H1 (cell line): Measurements from ENCODE around the gene DCAF6. TPM values are rescaled to one million over a fixed set of nuclear protein-coding genes. Genes with fewer than 3 reads are reported as not detected.

Experiments
- CTCF ChIA-PET: fragments of 300-600 bp; sonication (Branson Sonifier 250); formaldehyde crosslinking; loops from one replicate; lab custom pipeline; 2021; ENCODE audit not compliant: partially characterized antibody; lab: Charles Lee
- POLR2A ChIA-PET: fragments of 300-600 bp; sonication (Branson Sonifier 250); formaldehyde crosslinking; loops from one replicate; lab custom pipeline; 2021; ENCODE audit warnings: inconsistent platforms; ENCODE audit not compliant: partially characterized antibody; lab: Charles Lee
- DNase-seq, 2 experiments: peaks; one replicate each; pipeline versions ENCODE4 v3.0.0 to v3.0.0-alpha.2; 2010 to 2022; ENCODE audit warnings: low spot score in 2 of 2, low read depth in 1 of 2, mixed read lengths in 1 of 2
- FAIRE-seq: peaks from 2 replicates; lab custom pipeline; 2011; peaks lifted over from hg19 to GRCh38; lab: Jason Lieb, UNC
- H2AFZ ChIP-seq: 2 replicates; pipeline ENCODE4 v1.8.1; 2012; ENCODE audit warnings: low read length, inconsistent platforms
- H2AK5ac ChIP-seq: 2 replicates; pipeline ENCODE4 v1.6.1; 2013; ENCODE audit warnings: low read depth, low read length
- H2BK120ac ChIP-seq: replicated peaks from 2 replicates; pipeline ENCODE3; 2013; ENCODE audit warnings: low read depth, low read length, inconsistent platforms
- H2BK12ac ChIP-seq: 2 replicates; pipeline ENCODE4 v1.6.1; 2013; ENCODE audit warnings: low read depth, low read length
- H2BK15ac ChIP-seq: 2 replicates; pipeline ENCODE4 v1.6.1; 2013; ENCODE audit warnings: low read length
- H2BK20ac ChIP-seq: 2 replicates; pipeline ENCODE4 v1.6.1; 2013; ENCODE audit warnings: low read length
- H2BK5ac ChIP-seq: 2 replicates; pipeline ENCODE4 v1.6.1; 2013; ENCODE audit warnings: low read depth, low read length
- H3K14ac ChIP-seq: 2 replicates; pipeline ENCODE4 v1.6.1; 2013; ENCODE audit warnings: inconsistent platforms; ENCODE audit not compliant: insufficient read length
- H3K18ac ChIP-seq: 2 replicates; pipeline ENCODE4 v1.6.1; 2013; ENCODE audit warnings: low read length; ENCODE audit errors: extremely low read depth
- H3K23ac ChIP-seq: 2 replicates; pipeline ENCODE4 v1.6.1; 2013; ENCODE audit warnings: inconsistent platforms; ENCODE audit not compliant: insufficient read length
- H3K23me2 ChIP-seq: 2 replicates; pipeline ENCODE4 v1.6.1; 2013; ENCODE audit warnings: low read depth, low read length
- H3K27ac ChIP-seq: 2 replicates; pipeline ENCODE4 v1.6.1; 2011; ENCODE audit warnings: low read depth, low read length, inconsistent platforms
- H3K27me3 ChIP-seq, 4 experiments: replicated peaks in 1 of 4; 1 replicate in 1 of 4; 2 replicates in 3 of 4; pipeline versions ENCODE4 v1.6.1 to v1.8.1; 2011 to 2013; ENCODE audit warnings: low read length in 3 of 4, mild to moderate bottlenecking in 3 of 4, inconsistent platforms in 2 of 4, mixed read lengths in 2 of 4, moderate library complexity in 1 of 4; ENCODE audit not compliant: control insufficient read depth in 3 of 4, insufficient read depth in 3 of 4; ENCODE audit errors: extremely low read depth in 1 of 4
- H3K36me3 ChIP-seq, 4 experiments: 2 replicates each; pipeline versions ENCODE4 v1.6.1 to v1.8.1; 2011 to 2013; ENCODE audit warnings: mild to moderate bottlenecking in 4 of 4, low read length in 3 of 4, moderate library complexity in 2 of 4, control low read depth in 1 of 4, inconsistent platforms in 1 of 4; ENCODE audit not compliant: insufficient read depth in 4 of 4, control insufficient read depth in 2 of 4
- H3K4ac ChIP-seq: replicated peaks from 2 replicates; pipeline ENCODE3; 2013; ENCODE audit warnings: low read length, low read depth, mixed read lengths, inconsistent platforms; ENCODE audit not compliant: insufficient read length
- H3K4me1 ChIP-seq, 4 experiments: replicated peaks in 1 of 4; 1 replicate in 1 of 4; 2 replicates in 3 of 4; pipeline versions ENCODE4 v1.6.1 to v1.8.1; 2011 to 2013; ENCODE audit warnings: low read length in 3 of 4, inconsistent platforms in 2 of 4, mixed read lengths in 1 of 4; ENCODE audit not compliant: insufficient read depth in 4 of 4, control insufficient read depth in 3 of 4
- H3K4me2 ChIP-seq, 2 experiments: 2 replicates each; pipeline versions ENCODE4 v1.6.1 to v1.8.1; 2011 to 2013; ENCODE audit warnings: low read depth in 2 of 2, low read length in 2 of 2, control low read depth in 1 of 2, inconsistent platforms in 1 of 2, mild to moderate bottlenecking in 1 of 2; ENCODE audit not compliant: insufficient read depth in 1 of 2
- H3K4me3 ChIP-seq, 4 experiments: fragments of 200-600, 300-600 bp in 1 of 4; sonication (generic), shearing (Covaris generic), sonication (Bioruptor Twin) in 1 of 4; 2 replicates each; pipeline versions ENCODE4 v1.5.1 to v1.8.1; 2011 to 2016; ENCODE audit warnings: low read length in 4 of 4, low read depth in 3 of 4, control low read depth in 2 of 4, inconsistent platforms in 2 of 4, mild to moderate bottlenecking in 2 of 4, mixed read lengths in 1 of 4, moderate library complexity in 1 of 4; ENCODE audit not compliant: insufficient read depth in 2 of 4; ENCODE audit errors: extremely low read depth in 1 of 4
- H3K56ac ChIP-seq: replicated peaks from 2 replicates; pipeline ENCODE3; 2013; ENCODE audit warnings: low read depth, mild to moderate bottlenecking, mixed read lengths, low read length, inconsistent platforms; ENCODE audit not compliant: insufficient read length
- H3K79me1 ChIP-seq: 2 replicates; pipeline ENCODE4 v1.6.1; 2013; ENCODE audit warnings: low read depth, low read length, control low read depth
- H3K79me2 ChIP-seq, 2 experiments: 2 replicates each; pipeline versions ENCODE4 v1.6.1 to v1.8.1; 2012 to 2013; ENCODE audit warnings: low read length in 2 of 2, mild to moderate bottlenecking in 2 of 2, inconsistent platforms in 1 of 2; ENCODE audit not compliant: insufficient read depth in 2 of 2, control insufficient read depth in 1 of 2
- H3K9ac ChIP-seq, 4 experiments: replicated peaks in 1 of 4; 1 replicate in 1 of 4; 2 replicates in 3 of 4; pipeline versions ENCODE4 v1.6.1 to v1.8.1; 2011 to 2013; ENCODE audit warnings: low read depth in 3 of 4, low read length in 3 of 4, control low read depth in 2 of 4, mild to moderate bottlenecking in 2 of 4, moderate library complexity in 2 of 4, inconsistent platforms in 1 of 4; ENCODE audit errors: extremely low read depth in 1 of 4
- H3K9me3 ChIP-seq, 2 experiments: 2 replicates each; pipeline versions ENCODE4 v1.6.1 to v1.8.1; 2012 to 2013; ENCODE audit warnings: mild to moderate bottlenecking in 2 of 2, moderate library complexity in 2 of 2, control low read depth in 1 of 2, inconsistent platforms in 1 of 2, low read depth in 1 of 2, low read length in 1 of 2, mixed read lengths in 1 of 2; ENCODE audit not compliant: insufficient read depth in 2 of 2
- H4K20me1 ChIP-seq, 2 experiments: replicated peaks in 1 of 2; 2 replicates each; pipeline versions ENCODE3 to v1.8.1; 2011 to 2013; ENCODE audit warnings: inconsistent platforms in 2 of 2, low read length in 2 of 2, mild to moderate bottlenecking in 1 of 2; ENCODE audit not compliant: insufficient read depth in 2 of 2, control insufficient read depth in 1 of 2
- H4K5ac ChIP-seq: 2 replicates; pipeline ENCODE4 v1.6.1; 2013; ENCODE audit warnings: low read length, low read depth, mixed read lengths, inconsistent platforms; ENCODE audit not compliant: insufficient read length
- H4K8ac ChIP-seq: 2 replicates; pipeline ENCODE4 v1.8.0; 2013; ENCODE audit warnings: mild to moderate bottlenecking, moderate library complexity, low read length, inconsistent platforms; ENCODE audit not compliant: insufficient read depth; ENCODE audit errors: extremely low read depth
- H4K91ac ChIP-seq: replicated peaks from 2 replicates; pipeline ENCODE3; 2013; ENCODE audit warnings: low read length, mixed read lengths, inconsistent platforms; ENCODE audit not compliant: insufficient read length
- BCL11A ChIP-seq, 2 experiments: IDR thresholded peaks; one replicate each; pipeline ENCODE4 v1.6.1; 2011; ENCODE audit warnings: low read depth in 2 of 2, low read length in 2 of 2, mild to moderate bottlenecking in 2 of 2
- GABPA ChIP-seq: IDR thresholded peaks from 2 replicates; pipeline ENCODE4 v1.6.1; 2011; ENCODE audit warnings: mild to moderate bottlenecking, low read length, moderate library complexity, borderline replicate concordance; ENCODE audit not compliant: insufficient read depth
- KDM4A ChIP-seq: IDR thresholded peaks from one replicate; pipeline ENCODE4 v1.7.1; 2012; ENCODE audit warnings: low read depth, mild to moderate bottlenecking, moderate library complexity, low read length, inconsistent platforms; ENCODE audit not compliant: severe bottlenecking
- MAFK ChIP-seq: IDR thresholded peaks from 2 replicates; pipeline ENCODE4 v1.6.1; 2012; ENCODE audit warnings: low read depth, mild to moderate bottlenecking, improper control_type of control experiment, low read length
- POLR2AphosphoS5 ChIP-seq: IDR thresholded peaks from 2 replicates; pipeline ENCODE4 v1.6.1; 2011; ENCODE audit warnings: low read depth, low read length
- SIX5 ChIP-seq: IDR thresholded peaks from 2 replicates; pipeline ENCODE4 v1.6.1; 2011; ENCODE audit warnings: mild to moderate bottlenecking, low read depth, low read length
- WGBS, 2 experiments: shearing (Covaris generic) in 1 of 2; methylation state at CpG; one replicate each; pipeline versions ENCODE4 v1.1.6 to v1.1.7; 2013 to 2015; ENCODE audit warnings: low lambda C conversion rate in 2 of 2, mixed read lengths in 2 of 2, inconsistent platforms in 1 of 2, low coverage in 1 of 2, missing lambda C conversion rate in 1 of 2; ENCODE audit not compliant: insufficient replicate concordance in 2 of 2, insufficient coverage in 1 of 2, insufficient read length in 1 of 2; ENCODE audit errors: extremely low coverage in 1 of 2, missing lambda C conversion rate in 1 of 2; 5-methylcytosine and 5-hydroxymethylcytosine counted together
- polyA plus RNA-seq, 7 experiments: library from polyadenylated mRNA; depleted of rRNA in 3 of 7; stranded (reverse) in 5 of 7; unstranded in 2 of 7; fragments of >200 nt in 5 of 7; fragments of 200-250 nt in 2 of 7; gene quantifications; 1 replicate in 5 of 7; 2 replicates in 1 of 7; 4 replicates in 1 of 7; pipeline versions ENCODE4 v1.2.1 to v1.2.3, GENCODE V29; 2011 to 2013; ENCODE audit warnings: missing spikeins in 2 of 7, mixed read lengths in 2 of 7
- total RNA-seq: library from RNA; stranded (reverse); fragmentation: NEBNext Ultra II Directional; extraction: Animal tissue kit (Norgen Biotek cat#: 25700); gene quantifications from 2 replicates; pipeline ENCODE4 v1.2.1, GENCODE V29; 2021

Gene DCAF6
- total and polyA plus RNA-seq, 2 of the 8 experiments (the other 6 are each of a cell fraction or from before 2014, with no cell fraction given): 12.3 to 17.4 TPM

- Histone ChIP-seq H2BK120ac (no peak overlapping the region), H3K18ac (no peak overlapping the region), H2BK15ac (no peak overlapping the region), H3K9ac (no peak overlapping the region), H2BK5ac (no peak overlapping the region), H3K23ac (no peak overlapping the region), H3K9me3 (peaks cover 0 to 3% of the 10 kb centered on the region in 2 experiments; a peak in 2 of 4 replicates), H2BK12ac (no peak overlapping the region), H3K14ac (no peak overlapping the region), H3K36me3 (no peaks in the 10 kb centered on the region; a peak in 1 of 8 replicates), H3K4me2 (no peak overlapping the region), H3K79me1 (peaks cover 3% of the 10 kb centered on the region; the same call in 1 of the 2 replicates), H3K56ac (no peak overlapping the region), H3K27me3 (no peaks in the 10 kb centered on the region), H2AFZ (no peak overlapping the region), H4K20me1 (peaks cover 0 to 1% of the 10 kb centered on the region in 2 experiments), H3K23me2 (no peaks in the 10 kb centered on the region), H4K8ac (no peak overlapping the region), H2BK20ac (no peak overlapping the region), H3K4me1 (no peaks in the 10 kb centered on the region), H3K27ac (no peak overlapping the region), H3K79me2 (no peaks in the 10 kb centered on the region), H3K4me3 (no peak overlapping the region), H4K5ac (no peak overlapping the region), H4K91ac (no peak overlapping the region), H2AK5ac (no peak overlapping the region), H3K4ac (no peak overlapping the region)
- FAIRE-seq (no peak), DNase-seq (no peak)
- ChIA-PET POLR2A (interaction anchor here (0.6 kb wide), 1 partner anchor 160 kb away, joined by 3 read pairs; no protein-coding TSS in a partner anchor), CTCF (interaction anchor here (0.8 to 1.8 kb wide), 6 partner anchors 8 to 222 kb away, joined by 3 to 6 read pairs (median 4); no protein-coding TSS in a partner anchor)
- TF ChIP-seq KDM4A (no peak), MAFK (no peak), BCL11A (IDR thresholded peaks at IDR 0.05; ENCODE audit: low read depth in 2 of 2, low read length in 2 of 2) (no peak), POLR2AphosphoS5 (no peak), GABPA (no peak), SIX5 (no peak)
- WGBS, 2 experiments: 87% methylated on average over 7 of the region's 7 CpGs; no CpG with 5 or more reads in 1 of the 2 experiments
Observed at GRCh38 chr1:168121401-168122011, 185.0 kb downstream of the DCAF6 start.
